ENCODE measurements around the gene GPX3.

- TF ChIP-seq REST (IDR thresholded peaks at IDR 0.05; ENCODE audit: unreplicated experiment) (no peak), JUNB (IDR thresholded peaks at IDR 0.05; ENCODE audit: unreplicated experiment) (no peak), EZH2 (IDR thresholded peaks at IDR 0.05; ENCODE audit: low read depth, unreplicated experiment) (no peak), CTCF (conservative IDR thresholded peaks at IDR 0.05; ENCODE audit: low read depth in 2 of 2) (no peak), EZH2phosphoT487 (IDR thresholded peaks at IDR 0.05; ENCODE audit: unreplicated experiment) (no peak), POLR2AphosphoS5 (IDR thresholded peaks at IDR 0.05; ENCODE audit: low read depth) (no peak)
Observed at GRCh38 chr5:151054709-151055108, 34.3 kb downstream of the GPX3 start.
